ENCODE measurements around the gene FAM20A. TPM values are rescaled to one million over a fixed set of nuclear protein-coding genes. Genes with fewer than 3 reads are reported as not detected.
"Not testable (repeated sequence)": the region's sequence is repeated elsewhere in the genome, so short reads cannot be mapped to it uniquely, and the experiment has no call there.

Gene FAM20A
- total and polyA plus RNA-seq, 9 of the 15 experiments (the other 6 are each of a cell fraction or from before 2014, with no cell fraction given): 0.07 TPM; not detected in 8

DNA sequence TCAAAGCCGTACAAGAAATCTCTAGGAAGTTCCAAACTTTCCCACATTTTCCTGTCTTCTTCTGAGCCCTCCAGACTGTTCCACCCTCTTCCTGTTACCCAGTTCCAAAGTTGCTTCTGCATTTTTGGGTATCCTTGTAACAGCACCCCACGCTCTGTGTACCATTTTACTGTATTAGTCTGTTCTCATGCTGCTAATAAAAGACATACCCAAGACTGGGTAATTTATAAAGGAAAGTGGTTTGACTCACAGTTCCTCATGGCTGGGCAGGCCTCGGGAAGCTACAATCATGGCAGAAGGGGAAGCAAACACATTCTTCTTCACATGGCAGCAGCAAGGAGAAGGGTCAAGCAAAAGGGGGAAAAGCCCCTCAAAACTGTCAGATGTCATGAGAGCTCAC is 82.1 kb downstream of the FAM20A start:
- H3K4me3 ChIP-seq; H3K9me1 ChIP-seq (ENCODE audit: control insufficient read depth, insufficient read depth, low read length); in situ Hi-C loops (cut with MboI); H3K4me2 ChIP-seq (ENCODE audit: insufficient read depth, low read length); H3K4me1 ChIP-seq (replicated peaks in 1 of 2; ENCODE audit: control insufficient read depth in 2 of 2, insufficient read depth in 2 of 2, low read length in 2 of 2); ATAC-seq; H2AFZ ChIP-seq (ENCODE audit: low read depth, low read length); DNase-seq (ENCODE audit: extremely low read depth in 1 of 4, low spot score in 3 of 4); H3K9ac ChIP-seq (ENCODE audit: insufficient read depth in 1 of 2, low read depth in 2 of 2, low read length in 2 of 2); BruUV-seq (replicated peaks); H3K27me3 ChIP-seq (ENCODE audit: control insufficient read depth in 2 of 2, insufficient read depth in 2 of 2, low read length in 2 of 2); H4K20me1 ChIP-seq (replicated peaks; ENCODE audit: control insufficient read depth, insufficient read depth, low read length); CTCF ChIA-PET (ENCODE audit: low intra/inter-chr PET ratio); intact Hi-C loops (cut with micrococcal nuclease); FAIRE-seq; H3K27ac ChIP-seq (ENCODE audit: extremely low read depth, low read depth, low read length); H3K9me3 ChIP-seq (replicated peaks; ENCODE audit: control insufficient read depth, insufficient read depth, low read depth, low read length): not testable (repeated sequence)
- POLR2A ChIA-PET: interaction anchor here (1.4 kb wide), 1 partner anchor 9 kb away, joined by 3 read pairs; no protein-coding TSS in a partner anchor
- WGBS (ENCODE audit: insufficient coverage, low coverage, missing lambda C conversion rate): 93% methylated on average over 3 of the region's 3 CpGs
- peaks cover 17% of the 10 kb centered on the region for H3K79me2 ChIP-seq (ENCODE audit: control insufficient read depth, insufficient read depth, low read length)
- H3K36me3 ChIP-seq (ENCODE audit: control insufficient read depth, insufficient read depth, low read length): peaks cover 61% of the 10 kb centered on the region

DNA sequence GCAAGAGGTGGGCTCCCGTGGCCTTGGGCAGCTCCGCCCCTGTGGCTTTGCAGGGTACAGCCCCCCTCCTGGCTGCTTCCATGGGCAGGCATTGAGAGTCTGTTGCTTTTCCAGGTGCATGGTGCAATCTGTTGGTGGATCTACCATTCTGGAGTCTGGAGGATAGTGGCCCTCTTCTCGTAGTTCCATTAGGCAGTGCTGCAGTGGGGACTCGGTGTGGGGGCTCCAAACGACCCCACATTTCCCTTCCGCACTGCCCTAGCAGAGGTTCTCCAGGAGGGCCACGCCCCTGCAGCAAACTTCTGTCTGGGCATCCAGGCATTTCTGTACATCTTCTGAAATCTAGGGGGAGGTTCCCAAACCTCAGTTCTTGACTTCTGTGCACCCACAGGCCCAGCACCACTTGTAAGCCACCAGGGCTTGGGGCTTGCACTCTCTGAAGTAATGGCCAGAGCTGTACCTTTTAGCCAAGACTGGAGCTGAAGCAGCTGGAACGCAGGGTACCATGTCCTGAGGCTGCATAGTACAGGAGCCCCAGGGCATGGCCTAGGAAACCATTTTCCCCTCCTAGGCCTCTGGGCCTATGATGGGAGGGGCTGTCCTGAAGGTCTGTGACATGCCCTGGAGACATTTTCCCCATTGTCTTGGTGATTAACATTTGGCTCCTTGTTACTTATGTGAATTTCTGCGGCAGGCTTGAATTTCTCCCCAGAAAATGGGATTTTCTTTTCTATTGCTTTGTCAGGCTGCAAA is 82.9 kb downstream of the FAM20A start:
- H3K4me2 ChIP-seq (ENCODE audit: insufficient read depth, low read length): no peak overlapping the region
- peaks cover 53% of the 10 kb centered on the region for H3K36me3 ChIP-seq (ENCODE audit: control insufficient read depth, insufficient read depth, low read length)
- H3K4me3 ChIP-seq: no peak overlapping the region
- no peak overlapping the region for H3K9ac ChIP-seq (ENCODE audit: insufficient read depth in 1 of 2, low read depth in 2 of 2, low read length in 2 of 2)
- in situ Hi-C loops (cut with MboI): no loop called here
- FAIRE-seq (no peak), DNase-seq (ENCODE audit: extremely low read depth in 1 of 4, low spot score in 3 of 4) (no peak), ATAC-seq (no peak)
- no peaks in the 10 kb centered on the region for H4K20me1 ChIP-seq (replicated peaks; ENCODE audit: control insufficient read depth, insufficient read depth, low read length)
- H3K27me3 ChIP-seq (ENCODE audit: control insufficient read depth in 2 of 2, insufficient read depth in 2 of 2, low read length in 2 of 2): no peaks in the 10 kb centered on the region
- no peaks in the 10 kb centered on the region; the same call in 1 of the 2 replicates for H3K9me3 ChIP-seq (replicated peaks; ENCODE audit: control insufficient read depth, insufficient read depth, low read depth, low read length)
- no peaks in the 10 kb centered on the region for H3K9me1 ChIP-seq (ENCODE audit: control insufficient read depth, insufficient read depth, low read length)
- intact Hi-C loops (cut with micrococcal nuclease): no loop called here
- POLR2A ChIA-PET: no interaction called here
- WGBS (ENCODE audit: insufficient coverage, low coverage, missing lambda C conversion rate): 98% methylated on average over 9 of the region's 9 CpGs
- H2AFZ ChIP-seq (ENCODE audit: low read depth, low read length): no peak overlapping the region
- H3K4me1 ChIP-seq (replicated peaks in 1 of 2; ENCODE audit: control insufficient read depth in 2 of 2, insufficient read depth in 2 of 2, low read length in 2 of 2): no peaks in the 10 kb centered on the region
- peaks cover 25% of the 10 kb centered on the region for H3K79me2 ChIP-seq (ENCODE audit: control insufficient read depth, insufficient read depth, low read length)
- H3K27ac ChIP-seq (ENCODE audit: extremely low read depth, low read depth, low read length): no peak overlapping the region
- BruUV-seq (replicated peaks): no TSS peak
- CTCF ChIA-PET (ENCODE audit: low intra/inter-chr PET ratio): no interaction called here
- no peak for TF ChIP-seq GABPB1 (CRISPR knock-in tag; IDR thresholded peaks at IDR 0.05)
- TF ChIP-seq GTF2E2 (tag; IDR thresholded peaks at IDR 0.05): no peak
- no peak for TF ChIP-seq ZNF165 (CRISPR knock-in tag; IDR thresholded peaks at IDR 0.05; ENCODE audit: borderline replicate concordance)
- no peak for TF ChIP-seq ZBTB1 (CRISPR knock-in tag; IDR thresholded peaks at IDR 0.05; ENCODE audit: borderline replicate concordance, low read depth)
- TF ChIP-seq GTF2F1 (IDR thresholded peaks at IDR 0.05; ENCODE audit: low read depth, low read length): no peak
- no peak for TF ChIP-seq ASH1L (IDR thresholded peaks at IDR 0.05; ENCODE audit: borderline replicate concordance, low read depth, partially characterized antibody)
- no peak for TF ChIP-seq TAL1 (IDR thresholded peaks at IDR 0.05)
- TF ChIP-seq ZFP36 (IDR thresholded peaks at IDR 0.05; ENCODE audit: low read depth, low read length, partially characterized antibody): peak; percentile 58
- TF ChIP-seq MCM5 (IDR thresholded peaks at IDR 0.05; ENCODE audit: low read depth): no peak
- no peak for TF ChIP-seq ARID2 (IDR thresholded peaks at IDR 0.05)
- TF ChIP-seq, protein P1, sequence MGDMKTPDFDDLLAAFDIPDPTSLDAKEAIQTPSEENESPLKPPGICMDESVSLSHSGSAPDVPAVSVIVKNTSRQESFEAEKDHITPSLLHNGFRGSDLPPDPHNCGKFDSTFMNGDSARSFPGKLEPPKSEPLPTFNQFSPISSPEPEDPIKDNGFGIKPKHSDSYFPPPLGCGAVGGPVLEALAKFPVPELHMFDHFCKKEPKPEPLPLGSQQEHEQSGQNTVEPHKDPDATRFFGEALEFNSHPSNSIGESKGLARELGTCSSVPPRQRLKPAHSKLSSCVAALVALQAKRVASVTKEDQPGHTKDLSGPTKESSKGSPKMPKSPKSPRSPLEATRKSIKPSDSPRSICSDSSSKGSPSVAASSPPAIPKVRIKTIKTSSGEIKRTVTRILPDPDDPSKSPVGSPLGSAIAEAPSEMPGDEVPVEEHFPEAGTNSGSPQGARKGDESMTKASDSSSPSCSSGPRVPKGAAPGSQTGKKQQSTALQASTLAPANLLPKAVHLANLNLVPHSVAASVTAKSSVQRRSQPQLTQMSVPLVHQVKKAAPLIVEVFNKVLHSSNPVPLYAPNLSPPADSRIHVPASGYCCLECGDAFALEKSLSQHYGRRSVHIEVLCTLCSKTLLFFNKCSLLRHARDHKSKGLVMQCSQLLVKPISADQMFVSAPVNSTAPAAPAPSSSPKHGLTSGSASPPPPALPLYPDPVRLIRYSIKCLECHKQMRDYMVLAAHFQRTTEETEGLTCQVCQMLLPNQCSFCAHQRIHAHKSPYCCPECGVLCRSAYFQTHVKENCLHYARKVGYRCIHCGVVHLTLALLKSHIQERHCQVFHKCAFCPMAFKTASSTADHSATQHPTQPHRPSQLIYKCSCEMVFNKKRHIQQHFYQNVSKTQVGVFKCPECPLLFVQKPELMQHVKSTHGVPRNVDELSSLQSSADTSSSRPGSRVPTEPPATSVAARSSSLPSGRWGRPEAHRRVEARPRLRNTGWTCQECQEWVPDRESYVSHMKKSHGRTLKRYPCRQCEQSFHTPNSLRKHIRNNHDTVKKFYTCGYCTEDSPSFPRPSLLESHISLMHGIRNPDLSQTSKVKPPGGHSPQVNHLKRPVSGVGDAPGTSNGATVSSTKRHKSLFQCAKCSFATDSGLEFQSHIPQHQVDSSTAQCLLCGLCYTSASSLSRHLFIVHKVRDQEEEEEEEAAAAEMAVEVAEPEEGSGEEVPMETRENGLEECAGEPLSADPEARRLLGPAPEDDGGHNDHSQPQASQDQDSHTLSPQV (IDR thresholded peaks at IDR 0.05): no peak
- no peak for TF ChIP-seq RBM39 (optimal IDR thresholded peaks at IDR 0.05; ENCODE audit: low read depth, low read length)

All from K562 (cell line).